K562 (cell line): Measurements from ENCODE around the gene IL1F10. TPM values are rescaled to one million over a fixed set of nuclear protein-coding genes. Genes with fewer than 3 reads are reported as not detected.

ENCODE experiments used
- KLF13 ChIP-seq: fragments of 450-650 bp; IDR thresholded peaks from 2 replicates; pipeline ENCODE4 v1.6.1; 2016; ENCODE audit warnings: missing genetic modification characterization, low read depth, mild to moderate bottlenecking, missing compliant biosample characterization, moderate library complexity, borderline replicate concordance
- MIER1 ChIP-seq: fragments of 450-650 bp; IDR thresholded peaks from 2 replicates; pipeline ENCODE4 v1.6.1; 2016; ENCODE audit warnings: antibody characterized with exemption, mild to moderate bottlenecking, low read depth
- MITF ChIP-seq: IDR thresholded peaks from 2 replicates; pipeline ENCODE4 v1.6.1; 2014; ENCODE audit warnings: antibody characterized with exemption
- PBX2 ChIP-seq, 2 experiments: IDR thresholded peaks in 1 of 2; conservative IDR thresholded peaks in 1 of 2; 2 replicates each; pipeline ENCODE4 v1.6.1; 2016; ENCODE audit warnings: low read depth in 2 of 2, mild to moderate bottlenecking in 1 of 2, missing compliant biosample characterization in 1 of 2, missing genetic modification characterization in 1 of 2, moderate library complexity in 1 of 2
- PHTF2 ChIP-seq: fragments of 250-450 bp; sonication (Bioruptor Pico); IDR thresholded peaks from 2 replicates; pipeline ENCODE4 v1.5.0; 2021; ENCODE audit warnings: mild to moderate bottlenecking
- SAP30 ChIP-seq: fragments of 200-600 bp; sonication (generic); IDR thresholded peaks from 2 replicates; pipeline ENCODE4 v1.6.1; 2012; ENCODE audit warnings: borderline replicate concordance, low read depth, mild to moderate bottlenecking, moderate library complexity, low read length, control low read depth, inconsistent platforms; ENCODE audit not compliant: insufficient read depth, poor library complexity, severe bottlenecking
- TARDBP ChIP-seq: fragments of 450-650 bp; IDR thresholded peaks from 2 replicates; pipeline ENCODE4 v1.6.1; 2016
- ZNF280B ChIP-seq: fragments of 250-450 bp; sonication (Bioruptor Pico); IDR thresholded peaks from 2 replicates; pipeline ENCODE4 v1.5.1; 2021; ENCODE audit warnings: mild to moderate bottlenecking
- ZNF445 ChIP-seq: fragments of 250-450 bp; sonication (Bioruptor Pico); IDR thresholded peaks from 2 replicates; pipeline ENCODE4 v1.4.0; 2020; ENCODE audit warnings: low read depth, mild to moderate bottlenecking, moderate library complexity
- polyA plus RNA-seq, 8 experiments: library from polyadenylated mRNA; depleted of rRNA in 4 of 8; stranded (reverse) in 5 of 8; unstranded in 3 of 8; fragments of >200 nt; fragmentation: Nextera tagmentation in 2 of 8; fragmentation: Illumina TruSeq in 1 of 8; extraction: Ambion mirVana in 2 of 8; extraction: Trizol in 1 of 8; gene quantifications; 2 replicates each; pipeline versions ENCODE4 v1.2.1 to v1.2.3, GENCODE V29; 2011 to 2014; ENCODE audit warnings: inconsistent platforms in 1 of 8, missing spikeins in 1 of 8
- total RNA-seq, 7 experiments: library from RNA; depleted of rRNA in 6 of 7; stranded (reverse); fragments of >200 nt in 6 of 7; fragmentation: Illumina TruSeq in 2 of 7; extraction: Trizol in 2 of 7; gene quantifications; 2 replicates each; pipeline versions ENCODE4 v1.2.1 to v1.2.3, GENCODE V29; 2011 to 2021; ENCODE audit warnings: low replicate concordance in 1 of 7

The IL1F10 gene
- total and polyA plus RNA-seq, 9 of the 15 experiments (the other 6 are each of a cell fraction or from before 2014, with no cell fraction given), result not detected

- TF ChIP-seq ZNF280B (no peak), KLF13 (no peak), TARDBP (no peak), MITF (no peak), PHTF2 (CRISPR knock-in tag) (no peak), MIER1 (no peak), PBX2 (CRISPR knock-in tag; IDR thresholded peaks at IDR 0.05; ENCODE audit: low read depth) (no peak), PBX2 (tag; conservative IDR thresholded peaks at IDR 0.05; ENCODE audit: low read depth) (no peak), SAP30 (no peak), ZNF445 (CRISPR knock-in tag) (no peak)
Measured at GRCh38 chr2:113060796-113061195, 7.0 kb upstream of the IL1F10 start (continued).
